Tongue (tissue), 2 donors: Measurements from ENCODE around the gene TACC2. TPM values are rescaled to one million over a fixed set of nuclear protein-coding genes. Genes with fewer than 3 reads are reported as not detected.

Experiments
- DNase-seq: peaks from one replicate; pipeline ENCODE4 v3.0.0-alpha.2; 2015
- total RNA-seq: library from RNA; depleted of rRNA; stranded (reverse); fragments of >200 nt; gene quantifications from one replicate; pipeline ENCODE4 v1.2.3, GENCODE V29; 2014

The TACC2 gene
- total RNA-seq, 1 donor from 2014 or later, result 128 TPM

GRCh38 chr10:122030200-122030552 lies 41.2 kb downstream of the TACC2 start:
- no peak for DNase-seq

GRCh38 chr10:122033224-122033926 lies 44.4 kb downstream of the TACC2 start:
- DNase-seq, result no peak

- DNase-seq, result no peak
Measured at GRCh38 chr10:122034149-122034756, 45.3 kb downstream of the TACC2 start.

- DNase-seq, result no peak
Measured at GRCh38 chr10:122040786-122041185, 51.8 kb downstream of the TACC2 start.

GRCh38 chr10:122042836-122043235 lies 53.9 kb downstream of the TACC2 start:
- no peak for DNase-seq

GRCh38 chr10:122044045-122044661 lies 55.2 kb downstream of the TACC2 start:
- peak; percentile 90 for DNase-seq

- peak; percentile 92 for DNase-seq
Measured at GRCh38 chr10:122044713-122045112, 55.8 kb downstream of the TACC2 start.

GRCh38 chr10:122045212-122045611 lies 56.2 kb downstream of the TACC2 start:
- no peak for DNase-seq

GRCh38 chr10:122047560-122047959 lies 58.6 kb downstream of the TACC2 start:
- DNase-seq, result no peak

GRCh38 chr10:122049076-122049475 lies 60.1 kb downstream of the TACC2 start:
- DNase-seq, result no peak

GRCh38 chr10:122050311-122050710 lies 61.3 kb downstream of the TACC2 start:
- no peak for DNase-seq

GRCh38 chr10:122050811-122051210 lies 61.8 kb downstream of the TACC2 start:
- DNase-seq, result no peak

GRCh38 chr10:122051609-122052385 lies 62.8 kb downstream of the TACC2 start:
- peak; percentile 74 for DNase-seq

- no peak for DNase-seq
Measured at GRCh38 chr10:122052701-122053100, 63.7 kb downstream of the TACC2 start.

- DNase-seq, result no peak
Measured at GRCh38 chr10:122053314-122053713, 64.4 kb downstream of the TACC2 start.

- peak; percentile 70 for DNase-seq
Measured at GRCh38 chr10:122054048-122055025, 65.4 kb downstream of the TACC2 start.

- no peak for DNase-seq
Measured at GRCh38 chr10:122055252-122055651, 66.3 kb downstream of the TACC2 start.

- DNase-seq, result no peak
Measured at GRCh38 chr10:122056431-122057094, 67.6 kb downstream of the TACC2 start.

GRCh38 chr10:122057841-122058413 lies 69.0 kb downstream of the TACC2 start:
- no peak for DNase-seq

- no peak for DNase-seq
Measured at GRCh38 chr10:122060250-122060649, 71.3 kb downstream of the TACC2 start.
